Uterus (tissue), 2 donors: ENCODE measurements around the gene QSOX1.

Experiments used
- POLR2A ChIP-seq, 2 donors: fragments of 450-650 bp; IDR thresholded peaks; one replicate each; pipeline ENCODE4 v1.6.1; 2016; ENCODE audit warnings: antibody characterized with exemption in 2 of 2, mild to moderate bottlenecking in 1 of 2, moderate library complexity in 1 of 2
- TF ChIP-seq, protein P1 (sequence below), 4 experiments: fragments of 200-600 bp in 2 of 4; fragments of 450-650 bp in 2 of 4; sonication (generic) in 2 of 4; IDR thresholded peaks; one replicate each; pipeline ENCODE4 v1.5.1; 2016 to 2019; ENCODE audit warnings: antibody characterized with exemption in 4 of 4, mild to moderate bottlenecking in 2 of 4, moderate library complexity in 1 of 4

DNA sequence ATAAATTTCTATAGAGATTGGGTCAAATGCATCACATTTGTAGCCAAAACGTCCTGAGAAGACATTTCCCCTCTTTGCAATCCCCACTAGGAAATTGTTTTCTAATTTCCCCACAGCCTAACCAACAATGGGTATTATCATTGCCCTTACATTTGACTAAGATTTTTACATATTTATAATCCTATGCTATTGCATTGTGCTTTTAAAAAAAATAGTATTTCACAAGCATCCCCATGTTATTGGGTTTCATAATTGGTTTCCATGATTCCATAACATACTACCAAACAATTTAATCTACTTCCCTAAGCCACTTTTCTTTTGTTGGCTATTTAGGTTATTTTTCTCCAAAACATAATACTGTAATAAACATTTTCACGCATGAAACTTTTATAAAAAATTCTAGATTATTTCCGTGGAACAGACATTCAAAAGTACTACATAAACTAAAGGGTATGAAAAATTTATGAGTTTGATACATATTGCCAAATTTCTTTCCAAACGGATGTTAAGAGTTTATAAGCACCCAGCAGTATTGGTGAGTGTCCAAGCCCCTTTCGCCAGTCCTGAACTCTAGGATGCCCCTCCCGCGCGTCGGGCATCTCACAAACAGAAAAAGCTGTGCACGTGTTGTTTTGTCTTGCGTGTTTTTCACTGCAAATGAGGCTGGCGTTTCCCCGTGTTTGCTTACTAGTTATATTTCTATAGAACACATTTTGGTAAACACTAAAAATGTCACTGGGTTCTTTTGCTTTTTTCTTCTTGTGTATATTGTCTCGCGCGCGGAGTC is 73.4 kb downstream of the QSOX1 start:
- TF ChIP-seq, protein P1, sequence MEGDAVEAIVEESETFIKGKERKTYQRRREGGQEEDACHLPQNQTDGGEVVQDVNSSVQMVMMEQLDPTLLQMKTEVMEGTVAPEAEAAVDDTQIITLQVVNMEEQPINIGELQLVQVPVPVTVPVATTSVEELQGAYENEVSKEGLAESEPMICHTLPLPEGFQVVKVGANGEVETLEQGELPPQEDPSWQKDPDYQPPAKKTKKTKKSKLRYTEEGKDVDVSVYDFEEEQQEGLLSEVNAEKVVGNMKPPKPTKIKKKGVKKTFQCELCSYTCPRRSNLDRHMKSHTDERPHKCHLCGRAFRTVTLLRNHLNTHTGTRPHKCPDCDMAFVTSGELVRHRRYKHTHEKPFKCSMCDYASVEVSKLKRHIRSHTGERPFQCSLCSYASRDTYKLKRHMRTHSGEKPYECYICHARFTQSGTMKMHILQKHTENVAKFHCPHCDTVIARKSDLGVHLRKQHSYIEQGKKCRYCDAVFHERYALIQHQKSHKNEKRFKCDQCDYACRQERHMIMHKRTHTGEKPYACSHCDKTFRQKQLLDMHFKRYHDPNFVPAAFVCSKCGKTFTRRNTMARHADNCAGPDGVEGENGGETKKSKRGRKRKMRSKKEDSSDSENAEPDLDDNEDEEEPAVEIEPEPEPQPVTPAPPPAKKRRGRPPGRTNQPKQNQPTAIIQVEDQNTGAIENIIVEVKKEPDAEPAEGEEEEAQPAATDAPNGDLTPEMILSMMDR (IDR thresholded peaks at IDR 0.05) = no peak
- TF ChIP-seq POLR2A (IDR thresholded peaks at IDR 0.05) = no peak
